Measurements from ENCODE around the gene SCGB1D2.
"Not testable (repeated sequence)": the region's sequence is repeated elsewhere in the genome, so short reads cannot be mapped to it uniquely, and the experiment has no call there.

Gene SCGB1D2

GRCh38 chr11:62242021-62242420 is at the start of gene SCGB1D2:
Gene SCGB1D2, plus strand, starts transcription at chr11:62242239. Its CDS starts 69 bp downstream, at chr11:62242308.
- no peak for TF ChIP-seq CTCF (IDR thresholded peaks at IDR 0.05; ENCODE audit: insufficient read depth, low read length, poor library complexity, severe bottlenecking)
- Histone ChIP-seq H3K27me3 (replicated peaks; ENCODE audit: control insufficient read depth, insufficient read depth, low read length) (0 out of 2 replicates have a peak, but pooled peaks cover 2% of the 10 kb centered on the region), H3K4me3 (replicated peaks; ENCODE audit: low read depth, low read length) (no peak within 1 kb of the TSS), H3K36me3 (ENCODE audit: control insufficient read depth, insufficient read depth, low read length) (no peaks in the 10 kb centered on the region)
- DNase-seq (ENCODE audit: extremely low read depth, insufficient read length), result no peak

- no peaks in the 10 kb centered on the region for H3K36me3 ChIP-seq (ENCODE audit: control insufficient read depth, insufficient read depth, low read length)
- H3K4me3 ChIP-seq (replicated peaks; ENCODE audit: low read depth, low read length), result no peak overlapping the region
- DNase-seq (ENCODE audit: extremely low read depth, insufficient read length), result no peak
- peaks cover 4% of the 10 kb centered on the region for H3K27me3 ChIP-seq (replicated peaks; ENCODE audit: control insufficient read depth, insufficient read depth, low read length)
- no peak for TF ChIP-seq CTCF (IDR thresholded peaks at IDR 0.05; ENCODE audit: insufficient read depth, low read length, poor library complexity, severe bottlenecking)
These were observed 48.1 kb upstream of the SCGB1D2 start for GRCh38 chr11:62193952-62194351.

- not testable (repeated sequence) for H3K4me3 ChIP-seq (replicated peaks; ENCODE audit: low read depth, low read length); DNase-seq (ENCODE audit: extremely low read depth, insufficient read length); H3K36me3 ChIP-seq (ENCODE audit: control insufficient read depth, insufficient read depth, low read length); H3K27me3 ChIP-seq (replicated peaks; ENCODE audit: control insufficient read depth, insufficient read depth, low read length)
These were observed 47.0 kb upstream of the SCGB1D2 start for GRCh38 chr11:62195010-62195409.

- no peak overlapping the region for H3K4me3 ChIP-seq (replicated peaks; ENCODE audit: low read depth, low read length)
- H3K36me3 ChIP-seq (ENCODE audit: control insufficient read depth, insufficient read depth, low read length), result no peaks in the 10 kb centered on the region
- DNase-seq (ENCODE audit: extremely low read depth, insufficient read length), result no peak
- H3K27me3 ChIP-seq (replicated peaks; ENCODE audit: control insufficient read depth, insufficient read depth, low read length), result peaks cover 1% of the 10 kb centered on the region
- peak; percentile 49 for TF ChIP-seq CTCF (IDR thresholded peaks at IDR 0.05; ENCODE audit: insufficient read depth, low read length, poor library complexity, severe bottlenecking)
These were observed 46.1 kb upstream of the SCGB1D2 start for GRCh38 chr11:62195945-62196344.

GRCh38 chr11:62197400-62197799 is 44.6 kb upstream of the SCGB1D2 start:
- not testable (repeated sequence) for H3K27me3 ChIP-seq (replicated peaks; ENCODE audit: control insufficient read depth, insufficient read depth, low read length); H3K36me3 ChIP-seq (ENCODE audit: control insufficient read depth, insufficient read depth, low read length); DNase-seq (ENCODE audit: extremely low read depth, insufficient read length); H3K4me3 ChIP-seq (replicated peaks; ENCODE audit: low read depth, low read length)

GRCh38 chr11:62201376-62201775 is 40.7 kb upstream of the SCGB1D2 start:
- Histone ChIP-seq H3K4me3 (replicated peaks; ENCODE audit: low read depth, low read length) (no peak overlapping the region), H3K36me3 (ENCODE audit: control insufficient read depth, insufficient read depth, low read length) (no peaks in the 10 kb centered on the region), H3K27me3 (replicated peaks; ENCODE audit: control insufficient read depth, insufficient read depth, low read length) (peaks cover 4% of the 10 kb centered on the region; the same call in 1 of the 2 replicates)
- no peak for DNase-seq (ENCODE audit: extremely low read depth, insufficient read length)
- TF ChIP-seq CTCF (IDR thresholded peaks at IDR 0.05; ENCODE audit: insufficient read depth, low read length, poor library complexity, severe bottlenecking), result no peak

GRCh38 chr11:62202910-62203309 is 39.1 kb upstream of the SCGB1D2 start:
- H3K27me3 ChIP-seq (replicated peaks; ENCODE audit: control insufficient read depth, insufficient read depth, low read length), result peaks cover 2% of the 10 kb centered on the region; the same call in 1 of the 2 replicates
- no peak overlapping the region for H3K4me3 ChIP-seq (replicated peaks; ENCODE audit: low read depth, low read length)
- H3K36me3 ChIP-seq (ENCODE audit: control insufficient read depth, insufficient read depth, low read length), result no peaks in the 10 kb centered on the region
- TF ChIP-seq CTCF (IDR thresholded peaks at IDR 0.05; ENCODE audit: insufficient read depth, low read length, poor library complexity, severe bottlenecking), result no peak
- DNase-seq (ENCODE audit: extremely low read depth, insufficient read length), result no peak
